SU-DHL-6 (cell line): Measurements from ENCODE around the gene RFX1.

Experiments used
- H2AFZ ChIP-seq: fragments of 200-600 bp; sonication (generic); 2 replicates; pipeline ENCODE4 v1.6.1; 2014; ENCODE audit warnings: low read depth, mild to moderate bottlenecking, moderate library complexity, mixed read lengths, antibody characterized with exemption, low read length; ENCODE audit not compliant: severe bottlenecking
- H3F3A ChIP-seq: fragments of 200-600 bp; shearing (Covaris generic); 2 replicates; pipeline ENCODE4 v1.6.0; 2016; ENCODE audit warnings: antibody characterized with exemption, mild to moderate bottlenecking; ENCODE audit not compliant: insufficient read depth
- H3K27ac ChIP-seq: fragments of 200-600 bp; sonication (generic); 2 replicates; pipeline ENCODE4 v1.5.1; 2016; ENCODE audit warnings: low read depth, mild to moderate bottlenecking, low read length, moderate library complexity, mixed read lengths
- H3K27me3 ChIP-seq: fragments of 200-600 bp; sonication (generic), shearing (Covaris generic); 2 replicates; pipeline ENCODE4 v1.6.0; 2014; ENCODE audit warnings: mild to moderate bottlenecking, low read length
- H3K36me3 ChIP-seq: fragments of 200-600 bp; sonication (generic); 2 replicates; pipeline ENCODE4 v1.6.1; 2014; ENCODE audit warnings: mild to moderate bottlenecking, low read length, mixed read lengths
- H3K4me2 ChIP-seq: fragments of 300-600, 200-600 bp; shearing (Covaris generic), sonication (generic); 2 replicates; pipeline ENCODE4 v1.6.0; 2014; ENCODE audit warnings: low read length, low read depth, mild to moderate bottlenecking; ENCODE audit not compliant: poor library complexity, severe bottlenecking
- H3K4me3 ChIP-seq: fragments of 200-600 bp; sonication (generic); 2 replicates; pipeline ENCODE4 v1.5.1; 2014; ENCODE audit warnings: antibody characterized with exemption, low read length, mild to moderate bottlenecking, mixed read lengths; ENCODE audit not compliant: insufficient read depth, poor library complexity, severe bottlenecking
- H3K79me2 ChIP-seq: fragments of 200-600 bp; sonication (generic); 2 replicates; pipeline ENCODE4 v1.6.1; 2014; ENCODE audit warnings: mild to moderate bottlenecking, low read length, moderate library complexity; ENCODE audit not compliant: insufficient read depth
- H3K9ac ChIP-seq: fragments of 200-600 bp; sonication (generic); 2 replicates; pipeline ENCODE4 v1.7.0; 2014; ENCODE audit warnings: mild to moderate bottlenecking, low read length
- H3K9me2 ChIP-seq: fragments of 200-600 bp; sonication (generic); replicated peaks from 2 replicates; pipeline ENCODE4 v1.6.1; 2014; ENCODE audit warnings: low read length; ENCODE audit not compliant: insufficient read depth
- H3K9me3 ChIP-seq: fragments of 200-600 bp; sonication (generic); 2 replicates; pipeline ENCODE4 v1.6.1; 2014; ENCODE audit warnings: low read length, mixed read lengths; ENCODE audit not compliant: insufficient read depth
- H4K20me1 ChIP-seq: fragments of 200-600 bp; sonication (generic); 2 replicates; pipeline ENCODE4 v1.6.1; 2014; ENCODE audit warnings: low read depth, mild to moderate bottlenecking, antibody characterized with exemption, low read length, moderate library complexity, mixed read lengths
- EZH2phosphoT487 ChIP-seq: fragments of 200-600 bp; sonication (generic), shearing (Covaris generic); conservative IDR thresholded peaks from 2 replicates; pipeline ENCODE4 v1.6.1; 2018; ENCODE audit warnings: mild to moderate bottlenecking, antibody characterized with exemption, low read length, moderate library complexity, mixed read lengths
- TF ChIP-seq, protein P1 (sequence below): fragments of 200-600 bp; sonication (generic); IDR thresholded peaks from one replicate; pipeline ENCODE4 v1.5.1; 2017; ENCODE audit warnings: antibody characterized with exemption, mild to moderate bottlenecking, low read length, moderate library complexity; ENCODE audit not compliant: insufficient read depth, poor library complexity, severe bottlenecking

The RFX1 gene

DNA sequence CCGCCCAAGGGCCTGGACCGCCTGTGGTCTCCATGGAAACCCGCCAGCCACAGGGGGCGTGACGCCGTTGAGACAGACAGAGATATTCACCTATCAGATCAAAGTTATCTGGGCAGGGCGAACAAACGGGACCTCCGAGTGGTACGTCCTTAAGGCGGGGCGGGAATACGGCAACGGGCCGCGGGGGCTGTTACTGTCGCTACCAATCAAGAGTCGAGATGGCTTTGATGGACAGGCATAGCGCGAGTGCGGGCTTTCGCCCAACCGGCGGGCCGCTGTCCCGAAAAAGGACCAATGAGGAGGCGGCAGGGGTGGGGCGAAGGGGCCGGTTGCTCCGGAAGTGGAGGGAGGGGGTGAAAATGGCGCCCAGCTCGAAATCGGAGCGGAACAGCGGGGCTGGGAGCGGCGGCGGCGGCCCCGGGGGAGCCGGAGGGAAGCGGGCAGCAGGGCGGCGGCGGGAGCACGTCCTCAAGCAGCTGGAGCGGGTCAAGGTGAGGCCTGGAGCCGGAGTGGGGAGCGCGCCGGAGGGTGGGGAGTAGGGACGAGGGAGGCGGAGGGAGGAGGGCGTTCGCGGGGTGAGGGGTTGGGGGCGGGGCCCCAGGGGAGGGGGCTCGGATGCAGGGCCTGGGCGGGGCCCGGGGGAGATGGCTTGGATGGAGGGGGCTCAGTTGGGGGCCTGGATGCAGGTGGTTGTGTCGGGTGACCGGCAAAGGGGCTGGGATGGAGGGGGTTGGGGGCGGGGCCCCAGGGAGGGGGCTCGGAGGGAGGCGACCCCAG, 53.8 kb downstream of the RFX1 start, which contains the start of gene DCAF15:
Gene DCAF15, plus strand, starts transcription at position 356 of the 777 bp plus-strand sequence. Its CDS starts 4 bp downstream, at position 360.
- H3K36me3 ChIP-seq: peaks cover 2% of the 10 kb centered on the region; the same call in 1 of the 2 replicates
- no peaks in the 10 kb centered on the region for H3K9me3 ChIP-seq
- H2AFZ ChIP-seq: peak within 1 kb of the TSS; percentile 91
- no peaks in the 10 kb centered on the region; the same call in 1 of the 2 replicates for H4K20me1 ChIP-seq
- peak within 1 kb of the TSS; percentile 54 for H3K27ac ChIP-seq
- peaks cover 16% of the 10 kb centered on the region for H3K79me2 ChIP-seq
- no peaks in the 10 kb centered on the region for H3F3A ChIP-seq
- peak within 1 kb of the TSS; percentile 95 for H3K4me2 ChIP-seq
- H3K9ac ChIP-seq: peak within 1 kb of the TSS; percentile 88
- H3K9me2 ChIP-seq: no peaks in the 10 kb centered on the region
- peak within 1 kb of the TSS; percentile 69 for H3K4me3 ChIP-seq
- H3K27me3 ChIP-seq: no peaks in the 10 kb centered on the region
- TF ChIP-seq, protein P1, sequence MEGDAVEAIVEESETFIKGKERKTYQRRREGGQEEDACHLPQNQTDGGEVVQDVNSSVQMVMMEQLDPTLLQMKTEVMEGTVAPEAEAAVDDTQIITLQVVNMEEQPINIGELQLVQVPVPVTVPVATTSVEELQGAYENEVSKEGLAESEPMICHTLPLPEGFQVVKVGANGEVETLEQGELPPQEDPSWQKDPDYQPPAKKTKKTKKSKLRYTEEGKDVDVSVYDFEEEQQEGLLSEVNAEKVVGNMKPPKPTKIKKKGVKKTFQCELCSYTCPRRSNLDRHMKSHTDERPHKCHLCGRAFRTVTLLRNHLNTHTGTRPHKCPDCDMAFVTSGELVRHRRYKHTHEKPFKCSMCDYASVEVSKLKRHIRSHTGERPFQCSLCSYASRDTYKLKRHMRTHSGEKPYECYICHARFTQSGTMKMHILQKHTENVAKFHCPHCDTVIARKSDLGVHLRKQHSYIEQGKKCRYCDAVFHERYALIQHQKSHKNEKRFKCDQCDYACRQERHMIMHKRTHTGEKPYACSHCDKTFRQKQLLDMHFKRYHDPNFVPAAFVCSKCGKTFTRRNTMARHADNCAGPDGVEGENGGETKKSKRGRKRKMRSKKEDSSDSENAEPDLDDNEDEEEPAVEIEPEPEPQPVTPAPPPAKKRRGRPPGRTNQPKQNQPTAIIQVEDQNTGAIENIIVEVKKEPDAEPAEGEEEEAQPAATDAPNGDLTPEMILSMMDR: no peak
- TF ChIP-seq EZH2phosphoT487: no peak

DNA sequence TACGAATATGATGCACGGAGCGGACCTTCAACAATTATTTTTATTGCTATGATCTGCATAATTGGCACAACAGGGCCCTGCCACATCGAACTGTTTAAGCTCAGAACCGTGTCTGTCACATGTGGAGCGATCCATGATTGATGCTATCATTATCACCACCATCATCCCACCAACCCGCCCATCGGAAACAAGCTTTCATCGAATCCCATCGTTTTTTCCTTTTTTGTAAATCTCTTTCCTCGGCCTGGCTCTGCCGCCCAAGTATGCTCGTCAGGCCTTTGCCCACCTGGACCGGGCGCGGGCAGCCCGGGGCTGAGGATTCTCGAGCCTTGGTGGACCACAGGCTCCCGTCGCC, 54.3 kb downstream of the RFX1 start:
- Histone ChIP-seq H3K9me3 (no peaks in the 10 kb centered on the region), H3K79me2 (peaks cover 16% of the 10 kb centered on the region), H3K36me3 (no peaks in the 10 kb centered on the region), H2AFZ (peak overlapping the region; percentile 91), H3K9ac (peak overlapping the region; percentile 24; the same call in 1 of the 2 replicates), H3K27me3 (no peaks in the 10 kb centered on the region), H3K4me3 (peak overlapping the region; percentile 62), H3F3A (no peaks in the 10 kb centered on the region), H3K4me2 (peak overlapping the region; percentile 76), H3K27ac (no peak overlapping the region), H4K20me1 (no peaks in the 10 kb centered on the region; the same call in 1 of the 2 replicates), H3K9me2 (no peaks in the 10 kb centered on the region)
- no peak for TF ChIP-seq EZH2phosphoT487
- TF ChIP-seq, protein P1: no peak

DNA sequence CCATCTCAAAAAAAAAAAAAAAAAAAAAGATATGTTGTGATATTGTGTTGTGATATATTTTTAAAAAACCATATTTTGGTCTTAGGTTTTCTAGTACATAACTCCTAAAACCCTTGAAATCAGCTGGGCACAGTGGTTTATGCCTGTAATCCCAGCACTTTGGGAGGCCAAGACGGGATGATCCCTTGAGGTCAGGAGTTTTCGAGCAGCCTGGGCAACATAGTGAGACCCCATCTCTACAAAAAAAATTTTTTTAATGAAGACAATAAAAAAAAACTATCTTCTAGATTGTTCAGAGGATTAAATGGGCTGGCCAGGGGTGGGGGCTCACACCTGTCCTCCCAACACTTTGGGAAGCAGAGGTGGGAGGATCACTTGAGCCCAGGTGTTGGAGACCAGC, 55.1 kb downstream of the RFX1 start:
- Histone ChIP-seq H3K79me2 (peaks cover 16% of the 10 kb centered on the region), H3K9me3 (no peaks in the 10 kb centered on the region), H3F3A (no peaks in the 10 kb centered on the region), H3K27me3 (no peaks in the 10 kb centered on the region), H4K20me1 (no peaks in the 10 kb centered on the region; the same call in 1 of the 2 replicates), H3K4me2 (no peak overlapping the region), H3K36me3 (no peaks in the 10 kb centered on the region), H3K9ac (no peak overlapping the region), H3K4me3 (no peak overlapping the region), H2AFZ (no peak overlapping the region), H3K27ac (no peak overlapping the region), H3K9me2 (no peaks in the 10 kb centered on the region)
- TF ChIP-seq EZH2phosphoT487: no peak
- TF ChIP-seq, protein P1: no peak
